Caki2 (cell line): ENCODE measurements around the gene ARHGEF28. TPM values are rescaled to one million over a fixed set of nuclear protein-coding genes. Genes with fewer than 3 reads are reported as not detected.

Experiments
- DNase-seq: peaks from one replicate; pipeline ENCODE4 v3.0.0-alpha.2; 2015; ENCODE audit warnings: low read depth
- in situ Hi-C: cut with HindIII; loops from 2 replicates; pipeline ENCODE4 v1.10.0; 2016; ENCODE audit warnings: low sequenced_read_pairs, low pct_unique_long_range_greater_than_20kb, mixed read lengths
- total RNA-seq: library from RNA; depleted of rRNA; stranded (reverse); fragments of >200 nt; shearing (Covaris generic); gene quantifications from 2 replicates; pipeline ENCODE4 v1.2.3, GENCODE V29; 2014; ENCODE audit warnings: low replicate concordance

ARHGEF28 gene
- total RNA-seq, 1 experiment from 2014 or later, result 11.2 TPM

DNA sequence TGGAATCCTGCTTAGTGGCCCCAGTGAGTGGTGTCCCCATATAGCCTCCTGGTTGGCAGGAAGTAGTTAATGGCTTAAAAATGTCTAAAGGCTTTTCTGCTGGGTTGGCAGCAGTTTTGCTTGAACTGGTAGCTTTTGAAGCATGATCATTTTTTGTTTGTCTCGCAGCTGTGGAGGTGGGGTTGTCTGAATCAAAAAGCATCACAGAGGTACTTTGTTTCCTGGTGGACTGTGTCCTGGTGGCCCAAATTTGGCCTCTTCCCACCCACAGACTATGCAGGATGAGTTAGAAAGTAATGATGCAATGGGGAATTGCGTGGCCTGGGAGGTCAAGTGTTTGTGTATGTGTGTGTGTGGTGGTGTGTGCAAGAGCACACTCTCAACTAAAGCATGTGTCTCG is 322.7 kb downstream of the ARHGEF28 start:
- in situ Hi-C loops, result no loop called here
- DNase-seq, result peak; percentile 54

DNA sequence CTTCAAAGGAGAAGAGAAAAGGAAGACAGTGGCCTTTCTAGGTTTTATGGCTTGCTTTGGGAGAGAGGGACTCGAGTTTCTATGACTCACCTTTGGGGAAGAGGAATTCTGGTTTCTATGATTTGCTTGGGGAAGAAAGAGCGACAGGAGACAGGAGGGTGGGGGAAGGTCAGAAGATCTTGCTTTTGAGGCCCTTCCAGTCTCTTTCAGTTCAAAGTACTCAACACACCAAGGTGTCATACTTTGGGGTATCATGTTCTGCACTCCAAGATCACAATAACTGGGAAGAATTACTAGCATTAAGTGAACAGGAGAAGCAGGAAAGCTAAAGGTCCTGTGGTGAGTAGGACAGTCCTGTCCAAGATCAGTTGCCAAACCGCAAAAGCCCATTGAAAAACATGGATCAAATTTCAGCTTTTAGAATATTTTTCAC is 324.5 kb downstream of the ARHGEF28 start:
- DNase-seq, result no peak
- in situ Hi-C loops, result no loop called here

DNA sequence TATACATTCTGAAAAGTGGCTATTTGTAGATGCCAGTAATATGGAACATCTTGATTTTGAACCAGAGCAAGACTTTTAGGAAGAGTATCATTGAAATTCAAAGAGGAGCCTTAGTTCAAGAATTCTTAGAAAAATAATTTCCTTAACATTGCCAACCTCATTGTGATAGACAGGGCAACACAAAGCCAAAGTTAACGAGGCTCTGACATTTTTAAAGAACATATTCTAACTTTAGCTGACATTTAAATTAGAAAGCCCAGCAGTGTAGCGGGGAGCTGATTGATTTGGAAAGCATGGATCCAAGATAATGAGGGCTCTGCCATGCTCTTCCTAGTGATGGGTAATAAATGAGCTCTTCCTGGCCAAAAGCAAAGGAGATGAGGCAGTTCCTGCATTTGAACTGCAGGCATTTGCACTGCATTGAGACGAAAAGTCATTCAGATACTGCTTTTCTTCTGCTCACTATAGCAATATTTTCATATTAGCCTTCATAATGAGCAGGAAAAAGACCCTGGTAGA is 325.0 kb downstream of the ARHGEF28 start:
- in situ Hi-C loops, result no loop called here
- no peak for DNase-seq

DNA sequence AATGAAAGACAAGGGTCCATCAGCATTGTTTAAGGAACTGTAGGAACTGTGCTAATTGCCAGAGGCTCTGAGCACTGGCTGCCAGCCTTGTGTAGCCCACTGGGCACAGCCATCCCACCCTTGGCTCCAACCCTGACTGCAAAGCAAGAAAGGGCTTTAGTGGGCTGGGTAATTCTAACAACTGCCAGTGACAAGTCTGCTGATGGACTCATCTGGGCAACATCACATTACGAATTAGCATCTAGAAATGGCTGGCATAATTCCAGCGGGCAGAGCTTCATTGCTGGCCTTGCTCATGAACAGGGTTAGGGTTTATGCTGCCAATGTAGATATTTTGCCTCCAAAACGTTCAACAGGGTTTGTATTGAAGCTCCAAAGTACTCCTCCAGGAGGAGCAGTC is 326.9 kb downstream of the ARHGEF28 start:
- DNase-seq, result no peak
- in situ Hi-C loops, result no loop called here

DNA sequence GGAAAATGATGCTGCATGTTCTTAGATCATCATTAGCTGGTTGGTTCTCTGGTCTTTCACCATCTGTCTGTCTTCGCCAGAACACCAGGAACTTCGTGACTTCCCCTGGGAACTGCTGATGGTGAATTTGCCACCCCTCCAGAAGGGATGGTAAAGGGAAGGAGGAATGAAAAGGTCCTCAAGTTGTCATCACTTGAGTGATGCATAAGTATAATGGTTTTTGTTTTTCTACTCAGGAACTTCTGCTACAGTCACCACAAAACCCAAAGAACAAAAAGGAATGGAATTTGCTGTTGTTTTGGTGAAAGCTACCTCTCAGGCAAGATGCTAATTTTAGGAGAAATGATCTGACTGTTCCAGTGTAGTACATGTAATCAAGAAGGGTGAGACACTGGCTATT is 328.4 kb downstream of the ARHGEF28 start:
- in situ Hi-C loops, result no loop called here
- DNase-seq, result no peak

DNA sequence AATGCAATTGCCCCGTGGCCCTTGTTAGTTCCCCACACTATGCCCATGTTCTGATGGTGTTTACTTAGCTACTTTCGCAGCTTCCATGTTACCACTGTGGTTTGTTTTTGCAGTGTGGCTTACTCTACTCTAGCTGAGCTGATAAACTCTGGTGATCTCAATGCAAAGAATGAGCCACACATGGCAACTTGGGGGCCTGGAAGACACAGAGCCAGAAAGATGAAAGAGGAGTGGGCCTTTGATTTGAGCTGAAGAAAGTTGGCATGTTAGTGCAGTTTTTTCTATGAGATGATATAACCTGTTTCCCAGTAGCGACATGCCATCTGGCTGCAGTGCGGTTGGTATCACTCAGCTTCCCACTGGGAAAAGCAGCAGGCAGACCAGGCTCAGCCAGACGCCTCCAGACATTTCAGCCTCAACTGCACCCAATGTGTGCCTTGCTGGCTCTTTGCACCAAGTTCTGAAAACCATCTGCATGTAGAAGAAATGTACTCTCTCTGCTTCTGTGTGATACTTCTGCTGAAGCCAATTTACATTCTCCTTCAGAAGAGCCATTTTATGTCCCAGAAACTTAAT is 329.4 kb downstream of the ARHGEF28 start:
- DNase-seq, result no peak
- in situ Hi-C loops, result no loop called here

DNA sequence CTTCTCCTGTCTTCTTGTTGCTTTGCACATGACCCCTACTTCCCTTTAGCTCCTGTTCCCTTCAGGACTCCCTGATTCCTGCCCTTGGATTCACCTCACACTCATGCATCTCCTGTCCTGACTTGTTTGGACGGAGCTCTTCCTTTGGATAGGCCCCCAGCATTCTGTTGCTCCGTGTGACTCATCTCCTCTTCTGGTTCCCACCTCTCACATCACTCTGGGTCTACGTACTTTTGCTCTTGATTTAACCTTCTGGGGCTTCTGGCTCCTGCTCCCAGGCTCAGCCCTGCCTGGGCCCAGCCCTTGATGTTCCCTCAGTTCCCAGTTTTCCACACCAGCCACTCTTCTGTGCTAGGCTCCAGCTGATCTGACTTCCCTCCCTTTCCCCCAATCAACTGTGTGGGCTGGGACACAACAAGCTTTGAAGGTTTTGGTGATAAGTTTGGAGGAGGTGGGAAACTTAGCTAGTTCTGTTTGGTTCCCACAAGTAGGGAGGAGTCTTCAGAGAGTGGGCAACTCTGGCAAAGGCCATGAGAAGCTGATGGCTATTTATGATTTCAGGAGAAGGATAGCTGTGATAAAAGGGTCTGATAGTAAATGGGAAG is 331.5 kb downstream of the ARHGEF28 start:
- in situ Hi-C loops, result no loop called here
- DNase-seq, result no peak

DNA sequence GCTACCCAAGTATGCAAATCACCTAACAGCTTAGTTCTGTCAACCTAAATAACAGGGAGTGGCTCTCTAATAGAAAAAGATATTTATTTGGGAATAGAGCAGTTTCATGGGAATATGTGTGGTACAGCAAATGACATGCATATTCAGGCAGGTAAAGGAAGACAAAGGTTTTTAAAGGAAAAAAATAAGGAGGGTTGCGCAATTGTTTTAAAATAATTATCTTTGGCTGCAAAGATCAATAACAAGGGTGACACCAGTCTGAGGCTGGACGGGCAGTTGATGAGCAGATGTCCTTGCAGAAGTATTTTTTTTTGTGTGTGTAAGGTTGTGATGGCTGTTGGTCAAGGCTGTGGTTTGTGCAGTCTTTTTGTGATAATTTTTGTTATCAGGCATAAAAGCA is 332.0 kb downstream of the ARHGEF28 start:
- in situ Hi-C loops, result no loop called here
- no peak for DNase-seq

DNA sequence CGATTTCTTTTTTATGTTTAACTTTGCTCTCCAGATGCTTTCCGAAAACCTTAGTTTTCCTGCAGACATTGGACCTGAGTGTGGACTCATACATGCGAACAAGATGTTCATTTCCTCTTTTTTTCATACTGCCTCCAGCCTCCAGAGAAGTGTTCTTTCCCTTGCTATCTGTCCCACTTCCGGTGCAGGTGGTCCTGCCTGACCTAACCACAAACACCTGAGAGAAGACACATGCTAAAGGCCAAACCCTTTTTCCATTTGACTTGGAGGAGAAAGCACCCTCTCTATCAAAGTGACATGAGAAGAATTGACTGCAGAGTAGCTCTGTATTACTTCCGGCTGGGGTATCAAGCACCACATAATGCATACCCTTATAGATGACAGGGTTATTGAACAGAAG is 334.0 kb downstream of the ARHGEF28 start:
- no peak for DNase-seq
- in situ Hi-C loops, result no loop called here

DNA sequence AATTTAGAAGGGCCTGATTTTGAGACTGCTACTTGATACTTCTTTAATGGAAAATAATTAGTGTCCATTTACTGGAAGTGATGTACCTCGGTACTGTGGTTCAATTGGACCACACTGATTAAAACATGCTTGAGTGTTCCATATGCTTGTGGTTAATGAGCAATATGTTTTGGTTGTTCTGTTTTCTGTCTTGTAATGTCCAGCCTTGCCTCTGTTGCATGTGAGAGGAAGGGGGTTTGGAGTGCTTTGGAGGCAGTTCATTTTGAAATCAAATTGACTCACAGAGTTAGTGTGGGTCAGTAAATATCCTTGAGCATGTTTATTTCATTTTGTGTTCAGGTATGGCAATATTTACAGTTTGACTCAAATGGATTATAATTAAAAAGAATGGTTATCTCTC is 334.4 kb downstream of the ARHGEF28 start:
- in situ Hi-C loops, result no loop called here
- no peak for DNase-seq

DNA sequence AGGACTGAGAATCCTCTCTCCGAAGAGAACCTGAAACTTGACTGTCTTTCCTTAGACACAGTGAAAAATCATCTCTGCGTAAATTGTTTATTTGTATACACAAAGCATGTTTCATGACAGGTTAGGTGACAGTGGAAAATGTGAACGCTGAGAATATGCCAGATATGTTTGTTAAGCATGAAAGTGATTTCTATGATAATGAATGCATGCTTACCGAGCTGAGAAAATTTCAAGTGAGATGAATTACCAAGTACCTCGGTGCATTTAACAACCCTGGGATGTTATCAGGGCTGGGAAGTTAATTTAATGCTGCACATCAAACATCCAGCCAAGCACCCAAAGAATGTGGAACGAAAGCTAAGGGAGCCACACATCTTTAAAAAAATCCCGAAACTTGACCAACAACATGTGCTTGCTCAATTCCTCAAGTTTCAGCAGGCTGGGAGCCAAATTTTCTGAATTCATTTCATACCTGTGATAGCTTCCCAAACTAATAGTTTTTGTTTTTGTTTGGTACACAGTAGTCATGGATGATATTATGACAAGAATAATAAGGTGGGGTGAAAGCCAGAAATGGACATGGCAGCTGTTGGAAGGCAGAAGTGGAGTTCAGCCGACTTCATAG is 336.9 kb downstream of the ARHGEF28 start:
- DNase-seq, result no peak

DNA sequence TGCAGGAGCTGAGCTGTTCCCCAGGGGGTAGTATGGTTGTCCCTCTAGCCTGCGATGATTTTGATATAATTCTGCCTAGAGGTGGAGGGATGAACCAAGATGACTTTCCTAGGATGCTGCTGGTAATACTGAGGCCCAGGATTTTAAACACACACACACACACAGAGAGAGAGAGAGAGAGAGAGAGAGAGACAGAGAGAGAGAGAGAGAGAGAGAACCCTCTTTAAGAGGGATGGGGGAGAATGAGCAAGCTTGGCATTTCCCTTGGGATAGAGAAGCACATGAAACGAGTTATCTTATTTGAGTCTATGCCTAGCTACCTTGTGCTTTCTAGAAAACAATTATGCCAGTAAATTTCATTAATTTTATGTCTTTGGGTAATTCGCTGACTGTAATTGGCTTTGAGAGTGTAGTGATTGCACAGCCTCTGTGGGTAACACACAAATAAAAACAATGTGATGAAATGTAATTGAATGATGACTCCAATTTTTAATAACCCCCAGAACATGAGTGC is 338.4 kb downstream of the ARHGEF28 start:
- DNase-seq, result no peak
- in situ Hi-C loops, result no loop called here

More for the DNA sequence above, 336.9 kb downstream of the ARHGEF28 start:
- in situ Hi-C loops, result no loop called here

DNA sequence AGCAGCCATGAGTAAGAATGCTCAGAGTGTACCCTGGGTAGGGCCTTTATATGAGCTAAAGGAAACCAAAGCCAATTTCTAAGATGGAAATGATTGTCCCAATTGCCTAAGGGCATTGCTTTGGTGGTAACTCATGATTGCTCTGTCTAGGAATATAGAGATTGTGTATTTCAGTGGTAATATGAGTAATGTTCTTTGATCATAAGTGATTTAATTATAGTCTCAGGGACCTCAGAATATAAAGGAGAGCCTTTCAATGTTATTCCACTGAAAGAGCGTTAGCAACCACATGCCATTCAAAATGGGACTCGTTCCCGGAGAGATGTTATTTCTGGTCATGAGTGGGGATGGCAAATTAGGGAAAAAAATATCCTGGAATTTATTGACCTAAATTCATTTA is 340.5 kb downstream of the ARHGEF28 start:
- DNase-seq, result no peak

DNA sequence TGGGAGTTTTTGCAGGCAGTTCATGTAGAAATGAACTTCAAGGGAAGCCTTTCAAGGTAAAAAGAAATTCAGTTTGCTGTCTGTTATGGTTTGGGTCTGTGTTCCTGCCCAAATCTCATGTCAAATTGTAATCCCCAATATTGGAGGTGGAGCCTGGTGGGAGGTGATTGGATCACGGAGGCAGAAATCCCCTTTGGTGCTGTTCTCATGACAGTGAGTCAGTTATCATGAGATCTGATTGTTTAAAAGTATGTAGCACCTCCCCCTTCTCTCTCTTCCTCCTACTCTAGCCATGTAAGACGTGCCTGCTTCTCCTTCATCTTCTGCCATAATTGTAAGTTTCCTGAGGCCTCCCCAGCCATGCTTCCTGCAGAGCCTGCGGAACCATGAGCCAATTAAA is 341.4 kb downstream of the ARHGEF28 start:
- peak; percentile 16 for DNase-seq
- in situ Hi-C loops, result no loop called here

More for the DNA sequence above, 340.5 kb downstream of the ARHGEF28 start:
- in situ Hi-C loops, result no loop called here

DNA sequence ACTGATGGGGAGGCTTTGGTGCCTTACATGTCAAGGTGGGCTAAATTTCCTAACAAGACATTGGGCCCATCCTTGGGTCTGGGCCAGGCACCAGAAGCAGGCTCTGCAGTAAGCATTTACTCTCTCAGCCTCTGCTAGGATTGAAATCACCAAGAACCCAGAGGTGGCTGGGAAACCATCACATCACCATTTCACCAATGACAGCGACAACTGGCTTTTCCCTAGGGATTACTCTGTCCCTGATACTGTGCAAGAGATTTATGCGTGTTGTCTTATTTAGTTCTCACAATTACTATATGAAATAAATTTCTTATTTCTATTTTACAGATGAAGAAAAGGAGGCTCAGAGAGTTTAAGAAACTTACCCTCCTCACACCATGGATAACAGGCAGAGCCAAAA is 342.2 kb downstream of the ARHGEF28 start:
- no peak for DNase-seq
- in situ Hi-C loops, result no loop called here

DNA sequence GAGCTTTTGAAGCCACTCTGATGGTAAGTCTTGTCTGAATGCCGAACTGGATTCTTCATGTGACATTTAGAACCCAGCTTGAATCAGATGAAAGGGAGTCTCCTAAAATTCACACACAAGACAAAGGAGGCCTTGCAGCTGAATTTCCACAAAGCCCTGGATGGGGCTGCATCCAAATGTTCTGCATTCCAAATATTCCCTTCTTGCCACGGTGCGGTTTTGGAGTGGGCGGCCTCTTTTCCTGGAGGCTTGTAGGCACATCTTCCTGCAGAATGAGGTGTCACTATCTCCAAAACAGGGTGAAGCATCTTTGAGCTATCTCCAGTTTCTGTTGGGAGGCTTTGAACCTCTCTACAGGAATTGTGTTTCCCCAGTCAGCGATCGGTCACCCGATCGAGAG is 342.7 kb downstream of the ARHGEF28 start:
- in situ Hi-C loops, result no loop called here

DNA sequence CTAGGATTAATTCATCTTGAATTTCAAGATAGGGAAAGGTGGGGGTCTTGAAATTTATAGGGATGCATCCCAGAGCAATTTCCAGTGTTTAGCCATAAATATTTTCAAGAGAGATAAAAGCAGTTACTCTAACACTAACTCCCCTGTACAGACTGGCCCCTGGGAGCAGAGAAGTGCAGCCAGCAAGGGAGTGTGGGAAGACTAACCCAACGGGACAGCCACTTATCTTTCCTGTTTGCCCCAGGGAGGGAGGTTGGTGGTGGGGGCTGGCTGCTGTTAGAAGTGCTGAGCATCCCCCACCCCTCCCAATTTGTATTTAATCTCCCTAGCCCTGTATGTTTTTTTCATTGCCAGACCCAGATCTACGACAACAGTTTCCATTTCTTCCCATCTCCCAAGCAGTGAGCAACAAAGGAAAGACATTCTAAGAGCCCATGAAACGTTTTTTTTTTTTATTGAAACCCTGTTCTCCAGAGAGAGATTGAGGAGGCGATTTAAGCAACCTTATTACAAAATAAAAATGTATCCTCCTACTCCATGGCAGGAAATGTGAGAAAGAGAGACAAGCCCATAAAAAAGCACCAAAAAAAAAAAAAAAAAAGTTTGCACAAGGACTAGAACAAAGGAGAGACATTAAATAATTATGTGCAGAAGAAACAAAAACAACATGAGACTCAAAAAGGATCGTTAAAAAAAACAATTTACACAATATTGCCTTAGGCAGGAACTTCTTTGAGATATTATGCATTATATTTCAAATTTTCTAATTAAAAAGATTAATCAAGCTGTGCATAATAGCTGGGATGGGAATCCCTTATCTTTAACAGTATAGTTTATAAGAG is 343.4 kb downstream of the ARHGEF28 start:
- DNase-seq, result no peak

More for the DNA sequence above, 342.7 kb downstream of the ARHGEF28 start:
- DNase-seq, result no peak

DNA sequence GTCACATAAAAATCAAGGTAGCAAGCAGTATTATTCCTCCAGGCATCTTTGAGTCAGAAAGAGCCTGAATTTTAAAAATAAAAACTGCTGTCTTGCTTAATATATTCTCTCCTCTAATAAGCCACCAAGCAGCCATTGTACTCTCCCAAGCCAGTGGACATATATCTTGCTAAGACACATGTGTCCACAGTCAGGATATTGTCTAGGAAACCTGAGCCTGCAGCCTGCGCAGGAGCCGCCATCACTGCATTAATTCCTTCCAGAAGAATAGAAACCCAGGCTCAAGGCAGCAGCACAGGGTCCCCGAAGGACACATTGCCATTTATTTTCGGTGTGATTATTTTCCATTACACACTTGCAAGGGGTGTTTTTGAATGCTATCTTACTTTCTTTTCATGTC is 345.3 kb downstream of the ARHGEF28 start:
- DNase-seq, result no peak
- in situ Hi-C loops, result no loop called here

More for the DNA sequence above, 343.4 kb downstream of the ARHGEF28 start:
- in situ Hi-C loops, result no loop called here

DNA sequence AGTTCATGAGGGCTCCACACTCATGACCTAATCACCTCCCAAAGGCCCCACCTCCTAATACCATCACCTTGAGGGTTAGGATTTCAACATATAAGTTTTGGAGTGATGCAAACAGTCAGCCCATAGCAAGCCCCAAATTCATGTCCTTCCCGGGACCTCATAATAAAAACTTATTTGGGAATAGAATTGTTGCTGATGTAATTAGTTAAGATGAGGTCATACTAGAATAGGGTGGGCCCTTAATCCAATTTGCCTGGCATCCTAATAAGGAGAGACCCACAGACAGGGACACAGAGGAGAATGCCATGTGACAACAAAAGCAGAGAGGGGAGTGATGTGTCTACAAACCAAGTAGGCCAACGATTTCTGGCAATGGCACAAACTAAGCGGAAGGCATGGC is 347.1 kb downstream of the ARHGEF28 start:
- no peak for DNase-seq
- in situ Hi-C loops, result no loop called here
